ENCODE measurements around the gene MED15.

DNA sequence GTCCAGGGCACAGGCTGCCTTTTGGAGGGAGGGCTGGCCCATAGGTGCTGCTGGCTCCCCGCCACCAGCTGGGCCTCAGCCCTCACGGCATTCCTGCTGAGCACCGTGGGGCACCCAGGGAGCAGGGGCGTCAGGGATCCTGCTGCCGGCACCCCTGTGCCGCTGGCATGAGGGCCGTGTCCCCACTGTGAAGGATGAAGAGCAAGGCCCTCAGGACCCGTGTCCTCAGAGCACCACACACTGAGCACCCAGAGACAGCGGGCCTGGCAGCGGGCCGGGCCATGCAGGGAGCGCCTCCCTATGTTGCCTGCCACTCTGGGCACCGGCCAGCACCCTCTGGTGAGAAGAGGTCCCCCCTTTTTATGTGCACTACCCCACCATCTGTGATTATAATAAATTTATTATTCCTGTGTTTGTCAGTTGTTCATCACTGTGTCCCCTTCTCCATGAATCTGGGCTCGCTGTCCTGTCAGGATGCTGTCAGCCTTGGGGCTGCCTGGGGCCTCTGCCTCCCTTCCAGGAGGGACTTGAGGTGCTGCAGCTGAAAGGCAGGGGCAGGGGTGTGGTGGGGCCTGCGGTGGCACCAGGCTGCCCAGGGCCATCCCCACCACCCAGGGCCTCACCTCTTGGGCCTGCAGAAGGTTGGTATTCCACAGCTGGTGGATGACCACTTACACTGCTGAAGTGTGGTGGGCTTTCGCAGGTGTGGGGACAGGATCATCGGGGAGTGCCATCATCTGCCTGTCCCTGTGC lies 80.0 kb downstream of the MED15 start:
- TF ChIP-seq POLR2A (IDR thresholded peaks at IDR 0.05) (no peak), CTCF (IDR thresholded peaks at IDR 0.05) (no peak)

Measured in lower leg skin (tissue), 3 donors.